Measurements from ENCODE around the gene SEC61A2.

- TF ChIP-seq, protein P1, sequence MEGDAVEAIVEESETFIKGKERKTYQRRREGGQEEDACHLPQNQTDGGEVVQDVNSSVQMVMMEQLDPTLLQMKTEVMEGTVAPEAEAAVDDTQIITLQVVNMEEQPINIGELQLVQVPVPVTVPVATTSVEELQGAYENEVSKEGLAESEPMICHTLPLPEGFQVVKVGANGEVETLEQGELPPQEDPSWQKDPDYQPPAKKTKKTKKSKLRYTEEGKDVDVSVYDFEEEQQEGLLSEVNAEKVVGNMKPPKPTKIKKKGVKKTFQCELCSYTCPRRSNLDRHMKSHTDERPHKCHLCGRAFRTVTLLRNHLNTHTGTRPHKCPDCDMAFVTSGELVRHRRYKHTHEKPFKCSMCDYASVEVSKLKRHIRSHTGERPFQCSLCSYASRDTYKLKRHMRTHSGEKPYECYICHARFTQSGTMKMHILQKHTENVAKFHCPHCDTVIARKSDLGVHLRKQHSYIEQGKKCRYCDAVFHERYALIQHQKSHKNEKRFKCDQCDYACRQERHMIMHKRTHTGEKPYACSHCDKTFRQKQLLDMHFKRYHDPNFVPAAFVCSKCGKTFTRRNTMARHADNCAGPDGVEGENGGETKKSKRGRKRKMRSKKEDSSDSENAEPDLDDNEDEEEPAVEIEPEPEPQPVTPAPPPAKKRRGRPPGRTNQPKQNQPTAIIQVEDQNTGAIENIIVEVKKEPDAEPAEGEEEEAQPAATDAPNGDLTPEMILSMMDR (IDR thresholded peaks at IDR 0.05) = no peak
- no peak for TF ChIP-seq POLR2A (IDR thresholded peaks at IDR 0.05)
- no peak for TF ChIP-seq EP300 (IDR thresholded peaks at IDR 0.05)
- TF ChIP-seq POLR2AphosphoS5 (IDR thresholded peaks at IDR 0.05) = no peak
Observed at GRCh38 chr10:12103802-12104201, 25.7 kb upstream of the SEC61A2 start.

All from upper lobe of left lung (tissue), 4 donors.